22Rv1 (cell line): ENCODE data around the gene SNORC.

Experiments
- H3K27ac ChIP-seq: fragments of 450-650 bp; 2 replicates; pipeline ENCODE4 v1.5.1; 2017
- ZFX ChIP-seq: fragments of 450-650 bp; IDR thresholded peaks from 2 replicates; pipeline ENCODE4 v1.6.1; 2017; ENCODE audit warnings: antibody characterized with exemption, borderline replicate concordance
- TF ChIP-seq, protein P1 (sequence below): fragments of 450-650 bp; IDR thresholded peaks from 2 replicates; pipeline ENCODE4 v1.5.1; 2017; ENCODE audit warnings: mild to moderate bottlenecking

The SNORC gene

DNA sequence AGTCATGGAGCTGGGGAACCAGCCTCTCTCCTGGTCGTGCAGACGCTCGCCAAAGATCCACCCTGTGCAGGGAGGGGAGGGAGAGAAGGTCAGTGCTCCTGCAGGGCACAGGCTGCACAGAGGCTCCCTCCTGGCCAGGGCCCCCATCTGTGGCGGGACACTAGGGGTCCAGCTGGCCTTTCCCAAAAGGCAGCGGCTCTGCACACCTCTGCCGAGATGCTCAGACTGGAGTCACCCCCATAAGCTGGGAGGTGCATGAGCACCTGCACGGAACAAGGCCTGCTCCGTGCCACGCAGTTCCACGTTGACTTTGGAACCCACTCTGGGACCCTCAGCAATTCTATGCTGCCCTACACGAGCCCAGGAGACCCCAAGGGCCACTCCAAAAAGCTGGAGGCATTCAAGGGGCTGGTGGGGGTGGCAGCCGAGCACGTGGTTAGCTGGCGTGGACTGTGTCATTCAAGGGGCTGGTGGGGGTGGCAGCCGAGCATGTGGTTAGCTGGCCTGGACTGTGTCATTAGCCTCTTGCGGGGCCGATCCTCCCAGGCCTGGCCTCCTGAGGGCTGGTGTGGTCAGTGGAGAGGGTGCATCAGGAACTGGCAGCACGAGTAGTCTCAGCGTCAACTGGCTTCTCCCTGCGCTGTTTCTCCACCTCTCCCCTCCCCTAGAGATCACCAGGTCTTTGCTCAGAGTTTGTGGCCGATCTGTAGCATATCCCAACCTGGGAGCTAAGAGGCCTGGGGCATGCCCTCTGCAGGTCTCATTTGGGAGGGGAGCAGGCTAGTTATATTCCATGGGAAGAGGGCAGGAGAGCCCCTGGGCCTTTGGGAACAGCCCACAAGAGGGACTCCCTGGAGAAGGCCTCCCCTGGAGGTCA lies 9.8 kb downstream of the SNORC start:
- no peak overlapping the region for H3K27ac ChIP-seq
- TF ChIP-seq ZFX = no peak
- TF ChIP-seq, protein P1, sequence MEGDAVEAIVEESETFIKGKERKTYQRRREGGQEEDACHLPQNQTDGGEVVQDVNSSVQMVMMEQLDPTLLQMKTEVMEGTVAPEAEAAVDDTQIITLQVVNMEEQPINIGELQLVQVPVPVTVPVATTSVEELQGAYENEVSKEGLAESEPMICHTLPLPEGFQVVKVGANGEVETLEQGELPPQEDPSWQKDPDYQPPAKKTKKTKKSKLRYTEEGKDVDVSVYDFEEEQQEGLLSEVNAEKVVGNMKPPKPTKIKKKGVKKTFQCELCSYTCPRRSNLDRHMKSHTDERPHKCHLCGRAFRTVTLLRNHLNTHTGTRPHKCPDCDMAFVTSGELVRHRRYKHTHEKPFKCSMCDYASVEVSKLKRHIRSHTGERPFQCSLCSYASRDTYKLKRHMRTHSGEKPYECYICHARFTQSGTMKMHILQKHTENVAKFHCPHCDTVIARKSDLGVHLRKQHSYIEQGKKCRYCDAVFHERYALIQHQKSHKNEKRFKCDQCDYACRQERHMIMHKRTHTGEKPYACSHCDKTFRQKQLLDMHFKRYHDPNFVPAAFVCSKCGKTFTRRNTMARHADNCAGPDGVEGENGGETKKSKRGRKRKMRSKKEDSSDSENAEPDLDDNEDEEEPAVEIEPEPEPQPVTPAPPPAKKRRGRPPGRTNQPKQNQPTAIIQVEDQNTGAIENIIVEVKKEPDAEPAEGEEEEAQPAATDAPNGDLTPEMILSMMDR = no peak

DNA sequence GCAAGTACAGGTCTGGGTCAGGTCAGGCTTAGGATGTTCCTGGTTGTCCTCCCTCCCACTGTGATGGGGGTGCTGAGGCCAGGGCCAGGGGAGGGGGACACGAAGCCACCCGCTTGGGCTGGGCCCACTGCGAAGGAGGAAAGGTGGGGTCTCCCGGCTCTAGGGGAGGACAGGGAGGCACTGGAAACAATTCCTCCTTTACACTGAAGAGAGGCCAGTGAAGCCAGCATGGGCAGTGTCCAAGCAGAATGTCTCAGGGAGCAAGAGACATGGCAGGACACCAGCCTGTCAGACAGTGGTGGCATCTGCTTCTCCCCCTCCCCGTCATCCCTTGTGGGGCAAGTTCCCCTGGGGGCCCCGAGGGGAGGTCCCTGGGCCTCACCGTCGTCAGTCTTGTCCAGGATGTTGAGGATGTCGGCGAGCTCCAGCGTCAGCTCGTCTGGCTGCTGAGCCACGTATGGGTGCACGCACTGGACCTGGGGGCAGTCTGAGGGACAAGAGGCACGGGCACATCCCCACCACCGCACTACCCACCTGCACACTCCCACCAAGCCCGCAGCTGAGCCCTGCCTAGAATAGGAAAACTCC lies 10.8 kb downstream of the SNORC start:
- no peak overlapping the region for H3K27ac ChIP-seq
- TF ChIP-seq, protein P1 = no peak
- no peak for TF ChIP-seq ZFX

- TF ChIP-seq, protein P1 = no peak
- TF ChIP-seq ZFX = no peak
- no peak overlapping the region for H3K27ac ChIP-seq
These were observed 12.0 kb downstream of the SNORC start for GRCh38 chr2:232882085-232882484.

- H3K27ac ChIP-seq = no peak overlapping the region
- TF ChIP-seq, protein P1 = no peak
- no peak for TF ChIP-seq ZFX
These were observed 12.5 kb downstream of the SNORC start for GRCh38 chr2:232882505-232883115.

DNA sequence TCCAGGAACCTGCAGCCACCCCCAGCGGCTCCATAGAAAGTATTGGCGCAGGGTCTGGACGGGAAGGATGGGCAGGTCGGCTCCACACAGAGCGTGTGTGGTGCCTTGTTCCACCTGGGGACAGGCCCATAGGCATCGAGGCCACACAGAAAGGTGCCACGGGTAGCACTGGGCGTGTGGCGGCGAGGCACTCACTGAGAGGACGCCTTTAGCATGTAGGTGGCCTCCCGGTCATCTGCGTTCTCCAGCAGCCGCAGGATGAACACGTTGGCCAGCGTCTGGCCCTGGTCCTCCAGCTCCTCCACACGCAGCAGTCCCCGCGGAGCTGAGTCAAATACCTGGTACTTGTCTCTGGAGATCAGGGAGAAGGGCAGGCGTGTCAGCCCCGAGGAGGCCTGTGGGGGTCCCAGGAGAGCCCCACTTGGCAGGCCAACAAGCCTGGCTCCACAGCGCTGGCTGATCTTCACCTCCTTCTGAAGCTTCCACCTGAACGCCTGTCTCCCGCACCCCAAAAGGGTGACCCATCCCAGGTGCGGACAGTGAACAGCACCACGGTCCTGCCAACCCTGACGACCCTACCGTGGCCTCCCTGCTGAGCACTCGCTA lies 13.2 kb downstream of the SNORC start:
- no peak for TF ChIP-seq ZFX
- TF ChIP-seq, protein P1 = no peak
- no peak overlapping the region for H3K27ac ChIP-seq

DNA sequence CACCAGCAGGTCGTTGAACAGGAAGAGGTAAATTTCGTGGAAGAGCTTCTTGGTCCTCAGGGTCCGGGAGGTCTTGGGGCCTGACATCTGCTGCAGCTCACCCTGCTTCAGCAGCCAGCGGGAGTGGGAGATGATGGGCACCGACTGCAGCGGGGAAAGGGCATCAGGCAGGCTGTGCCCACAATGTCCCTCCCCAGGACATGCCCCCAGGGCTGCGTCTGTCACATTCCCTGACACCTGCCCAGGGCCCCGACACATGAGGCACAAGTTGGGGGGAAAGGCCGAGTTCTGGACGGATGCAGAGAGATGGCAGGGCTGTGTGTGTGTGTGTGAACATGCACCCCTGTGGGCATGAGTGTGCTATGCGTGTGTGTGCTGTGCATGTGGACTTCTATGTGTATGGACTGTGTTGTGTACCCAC lies 13.9 kb downstream of the SNORC start:
- no peak for TF ChIP-seq ZFX
- TF ChIP-seq, protein P1 = no peak
- H3K27ac ChIP-seq = no peak overlapping the region
